ENCODE measurements around the gene PSMB9. TPM values are rescaled to one million over a fixed set of nuclear protein-coding genes. Genes with fewer than 3 reads are reported as not detected.
A peak's percentile ranks its signal among the peaks of the same experiment; 100 is the strongest.

PSMB9 gene
- total and polyA plus RNA-seq, 9 of the 15 experiments (the other 6 are each of a cell fraction or from before 2014, with no cell fraction given), result 1.1 to 3.7 (median 2.4) TPM

GRCh38 chr6:32855467-32856174, 1.6 kb downstream of the PSMB9 start:
- Histone ChIP-seq H3K27ac (ENCODE audit: extremely low read depth, low read depth, low read length) (no peak overlapping the region), H2AFZ (ENCODE audit: low read depth, low read length) (no peak overlapping the region), H3K79me2 (ENCODE audit: control insufficient read depth, insufficient read depth, low read length) (no peaks in the 10 kb centered on the region), H3K4me1 (replicated peaks in 1 of 2; ENCODE audit: control insufficient read depth in 2 of 2, insufficient read depth in 2 of 2, low read length in 2 of 2) (peaks cover 27 to 30% of the 10 kb centered on the region in 2 experiments), H3K4me3 (no peak overlapping the region), H3K27me3 (ENCODE audit: control insufficient read depth in 2 of 2, insufficient read depth in 2 of 2, low read length in 2 of 2) (peaks cover 16 to 39% of the 10 kb centered on the region in 2 experiments), H3K9me1 (ENCODE audit: control insufficient read depth, insufficient read depth, low read length) (peaks cover 3% of the 10 kb centered on the region), H3K36me3 (ENCODE audit: control insufficient read depth, insufficient read depth, low read length) (no peaks in the 10 kb centered on the region), H4K20me1 (replicated peaks; ENCODE audit: control insufficient read depth, insufficient read depth, low read length) (0 out of 2 replicates have a peak, but pooled peaks cover 8% of the 10 kb centered on the region), H3K9ac (ENCODE audit: insufficient read depth in 1 of 2, low read depth in 2 of 2, low read length in 2 of 2) (no peak overlapping the region), H3K9me3 (replicated peaks; ENCODE audit: control insufficient read depth, insufficient read depth, low read depth, low read length) (no peaks in the 10 kb centered on the region), H3K4me2 (ENCODE audit: insufficient read depth, low read length) (no peak overlapping the region)
- in situ Hi-C loops (cut with MboI) (no loop called here), intact Hi-C loops (cut with micrococcal nuclease) (no loop called here)
- POLR2A ChIA-PET, result interaction anchor here (1.6 to 7.5 kb wide), 4 partner anchors 12 to 127 kb away, joined by 3 to 56 read pairs (median 12); partner anchors contain the start of gene TAP2
- no peak for DNase-seq (ENCODE audit: extremely low read depth in 1 of 4, low spot score in 3 of 4)
- CTCF ChIA-PET (ENCODE audit: low intra/inter-chr PET ratio), result no interaction called here
- 33% methylated on average over 8 of the region's 8 CpGs for WGBS (ENCODE audit: insufficient coverage, low coverage, missing lambda C conversion rate)
- no TSS peak for BruUV-seq (replicated peaks)
- no peak for FAIRE-seq
- ATAC-seq, result no peak
- peak; percentile 83 for TF ChIP-seq PRDM10 (IDR thresholded peaks at IDR 0.05; ENCODE audit: partially characterized antibody)
- TF ChIP-seq SPI1 (IDR thresholded peaks at IDR 0.05; ENCODE audit: borderline replicate concordance, low read depth, low read length), result no peak

All from K562 (cell line).